ENCODE data around the gene ARL16. TPM values are rescaled to one million over a fixed set of nuclear protein-coding genes. Genes with fewer than 3 reads are reported as not detected.
"Not testable (repeated sequence)": the region's sequence is repeated elsewhere in the genome, so short reads cannot be mapped to it uniquely, and the experiment has no call there.

Gene ARL16
- total RNA-seq, 1 experiment from 2014 or later, result 40.1 TPM

DNA sequence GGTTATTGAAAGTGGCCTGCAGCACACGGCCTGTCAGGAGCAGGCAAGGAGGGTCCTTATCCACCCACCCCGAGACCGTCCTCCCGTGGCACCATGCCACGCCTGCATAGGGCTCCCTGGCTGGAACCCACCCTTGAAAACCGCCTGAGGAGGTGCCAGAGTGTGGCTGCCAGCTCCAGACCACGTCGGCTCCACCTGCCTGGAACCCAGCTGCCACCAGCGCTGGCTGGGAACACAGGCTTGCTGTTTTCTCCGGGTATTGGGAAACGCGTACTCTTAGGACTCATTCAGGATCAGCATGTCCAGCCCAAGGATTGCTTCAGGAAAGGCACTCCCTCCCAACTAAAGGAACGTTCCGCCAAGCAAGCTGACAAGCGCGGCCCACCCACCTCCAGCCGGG is 6.7 kb downstream of the ARL16 start:
- Mint-ChIP-seq H3K4me1 (ENCODE audit: low read depth, unreplicated experiment) (peaks cover 12% of the 10 kb centered on the region), H3K4me3 (ENCODE audit: low read depth, unreplicated experiment) (no peak overlapping the region), H3K9me3 (ENCODE audit: low read depth, unreplicated experiment) (no peaks in the 10 kb centered on the region), H3K36me3 (ENCODE audit: insufficient read depth, unreplicated experiment) (peaks cover 61% of the 10 kb centered on the region), H3K27me3 (ENCODE audit: unreplicated experiment) (no peaks in the 10 kb centered on the region), H3K27ac (ENCODE audit: unreplicated experiment) (no peak overlapping the region)
- BruUV-seq (replicated peaks), result no TSS peak
- TF ChIP-seq, protein P1, sequence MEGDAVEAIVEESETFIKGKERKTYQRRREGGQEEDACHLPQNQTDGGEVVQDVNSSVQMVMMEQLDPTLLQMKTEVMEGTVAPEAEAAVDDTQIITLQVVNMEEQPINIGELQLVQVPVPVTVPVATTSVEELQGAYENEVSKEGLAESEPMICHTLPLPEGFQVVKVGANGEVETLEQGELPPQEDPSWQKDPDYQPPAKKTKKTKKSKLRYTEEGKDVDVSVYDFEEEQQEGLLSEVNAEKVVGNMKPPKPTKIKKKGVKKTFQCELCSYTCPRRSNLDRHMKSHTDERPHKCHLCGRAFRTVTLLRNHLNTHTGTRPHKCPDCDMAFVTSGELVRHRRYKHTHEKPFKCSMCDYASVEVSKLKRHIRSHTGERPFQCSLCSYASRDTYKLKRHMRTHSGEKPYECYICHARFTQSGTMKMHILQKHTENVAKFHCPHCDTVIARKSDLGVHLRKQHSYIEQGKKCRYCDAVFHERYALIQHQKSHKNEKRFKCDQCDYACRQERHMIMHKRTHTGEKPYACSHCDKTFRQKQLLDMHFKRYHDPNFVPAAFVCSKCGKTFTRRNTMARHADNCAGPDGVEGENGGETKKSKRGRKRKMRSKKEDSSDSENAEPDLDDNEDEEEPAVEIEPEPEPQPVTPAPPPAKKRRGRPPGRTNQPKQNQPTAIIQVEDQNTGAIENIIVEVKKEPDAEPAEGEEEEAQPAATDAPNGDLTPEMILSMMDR (IDR thresholded peaks at IDR 0.05; ENCODE audit: unreplicated experiment), result no peak
- DNase-seq, result no peak
- intact Hi-C loops (cut with micrococcal nuclease; ENCODE audit: unreplicated experiment), result no loop called here
- CTCF ChIA-PET, result no interaction called here

DNA sequence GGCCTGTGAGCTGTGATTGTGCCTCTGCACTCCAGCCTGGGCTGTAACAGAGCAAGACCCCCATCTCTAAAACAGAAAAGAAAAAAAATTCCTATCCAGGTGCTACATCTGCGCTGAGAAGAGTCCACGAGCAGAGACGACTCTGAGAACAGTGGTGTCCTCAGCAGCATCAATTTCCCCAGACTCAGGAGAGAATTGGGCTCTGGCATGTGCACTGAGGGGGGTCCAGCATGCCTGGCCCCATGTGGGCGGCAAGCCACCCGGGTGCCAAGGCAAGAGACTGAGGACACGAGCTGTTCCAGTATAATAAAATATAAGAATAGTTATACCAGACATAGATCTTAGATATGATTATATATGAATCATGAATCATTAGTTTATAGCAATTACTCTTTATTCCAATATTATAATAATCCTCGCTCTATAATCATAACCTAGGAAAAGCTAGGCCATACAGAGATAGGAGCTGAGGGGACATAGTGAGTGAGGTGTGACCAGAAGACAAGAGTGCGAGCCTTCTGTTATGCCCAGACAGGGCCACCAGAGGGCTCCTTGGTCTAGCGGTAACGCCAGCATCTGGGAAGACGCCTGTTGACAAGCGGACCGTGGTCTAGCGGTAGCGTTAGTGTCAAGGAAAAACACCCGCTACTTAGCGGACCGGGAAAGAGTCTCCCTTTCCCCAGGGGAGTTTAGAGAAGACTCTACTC is 7.9 kb downstream of the ARL16 start:
- H3K27ac Mint-ChIP-seq (ENCODE audit: unreplicated experiment); H3K27me3 Mint-ChIP-seq (ENCODE audit: unreplicated experiment); H3K4me1 Mint-ChIP-seq (ENCODE audit: low read depth, unreplicated experiment); intact Hi-C loops (cut with micrococcal nuclease; ENCODE audit: unreplicated experiment); H3K9me3 Mint-ChIP-seq (ENCODE audit: low read depth, unreplicated experiment); BruUV-seq (replicated peaks); CTCF ChIA-PET; H3K4me3 Mint-ChIP-seq (ENCODE audit: low read depth, unreplicated experiment): not testable (repeated sequence)
- peaks cover 63% of the 10 kb centered on the region for H3K36me3 Mint-ChIP-seq (ENCODE audit: insufficient read depth, unreplicated experiment)
- TF ChIP-seq, protein P1 (IDR thresholded peaks at IDR 0.05; ENCODE audit: unreplicated experiment), result peak; percentile 55
- DNase-seq, result peak; percentile 32

DNA sequence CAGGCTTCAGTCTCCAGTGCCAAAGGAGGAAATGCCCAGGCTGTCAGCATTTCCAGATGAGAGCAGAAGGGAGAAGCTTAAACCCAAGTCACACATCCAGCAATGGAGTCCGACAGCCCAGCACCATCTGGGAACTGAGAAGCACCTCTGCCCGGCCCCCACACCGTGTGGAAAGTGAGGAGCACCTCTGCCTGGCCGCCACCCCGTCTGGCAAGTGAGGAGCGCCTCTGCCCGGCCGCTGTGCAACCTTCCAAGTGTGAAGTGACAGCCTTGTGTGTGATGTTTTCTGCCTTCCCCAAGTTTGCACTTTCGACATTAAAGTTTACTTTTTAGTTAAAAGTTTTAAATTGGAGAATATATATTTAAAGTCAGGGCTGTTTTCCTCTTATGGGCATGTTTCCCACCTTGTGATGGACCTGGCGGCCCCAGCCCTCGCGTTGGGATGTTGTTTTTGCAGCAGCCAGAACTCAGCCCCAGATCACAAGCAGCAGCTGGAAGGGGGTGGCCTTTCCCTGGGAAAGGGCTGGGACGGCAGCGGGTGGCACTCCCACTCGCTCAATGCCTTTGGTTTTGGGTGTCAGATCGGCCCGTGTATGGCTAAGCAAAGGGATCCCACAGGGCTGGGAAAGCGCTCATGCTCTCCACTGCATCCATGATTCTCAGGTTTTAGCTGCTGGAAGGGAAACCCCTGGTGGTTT is 9.9 kb downstream of the ARL16 start:
- TF ChIP-seq, protein P1 (IDR thresholded peaks at IDR 0.05; ENCODE audit: unreplicated experiment), result no peak
- Mint-ChIP-seq H3K9me3 (ENCODE audit: low read depth, unreplicated experiment) (no peaks in the 10 kb centered on the region), H3K36me3 (ENCODE audit: insufficient read depth, unreplicated experiment) (peaks cover 65% of the 10 kb centered on the region), H3K4me3 (ENCODE audit: low read depth, unreplicated experiment) (no peak overlapping the region), H3K27ac (ENCODE audit: unreplicated experiment) (no peak overlapping the region), H3K27me3 (ENCODE audit: unreplicated experiment) (no peaks in the 10 kb centered on the region), H3K4me1 (ENCODE audit: low read depth, unreplicated experiment) (peaks cover 7% of the 10 kb centered on the region)
- BruUV-seq (replicated peaks), result no TSS peak
- CTCF ChIA-PET, result no interaction called here
- DNase-seq, result no peak
- intact Hi-C loops (cut with micrococcal nuclease; ENCODE audit: unreplicated experiment), result no loop called here

DNA sequence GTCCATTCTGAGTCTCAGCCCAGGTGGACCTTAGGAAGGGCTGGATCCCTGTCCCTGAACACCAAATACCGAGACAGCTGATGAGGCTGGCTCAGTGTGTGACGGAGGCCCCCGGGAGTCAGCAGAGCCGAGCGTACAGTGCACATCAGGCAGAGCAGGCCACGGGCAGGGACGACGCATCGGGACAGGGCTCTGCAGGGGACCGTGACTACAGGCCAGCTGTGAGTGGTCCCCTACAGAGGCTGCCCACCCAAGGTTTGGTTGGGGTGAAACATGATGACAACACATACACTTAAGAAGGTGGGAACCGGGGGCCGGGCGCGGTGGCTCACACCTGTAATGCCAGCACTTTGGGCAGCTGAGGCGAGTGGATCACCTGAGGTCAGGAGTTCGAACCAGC is 10.6 kb downstream of the ARL16 start:
- Mint-ChIP-seq H3K36me3 (ENCODE audit: insufficient read depth, unreplicated experiment) (peaks cover 72% of the 10 kb centered on the region), H3K27ac (ENCODE audit: unreplicated experiment) (no peak overlapping the region), H3K4me1 (ENCODE audit: low read depth, unreplicated experiment) (peaks cover 12% of the 10 kb centered on the region), H3K9me3 (ENCODE audit: low read depth, unreplicated experiment) (no peaks in the 10 kb centered on the region), H3K27me3 (ENCODE audit: unreplicated experiment) (no peaks in the 10 kb centered on the region), H3K4me3 (ENCODE audit: low read depth, unreplicated experiment) (no peak overlapping the region)
- no peak for DNase-seq
- CTCF ChIA-PET, result no interaction called here
- BruUV-seq (replicated peaks), result no TSS peak
- intact Hi-C loops (cut with micrococcal nuclease; ENCODE audit: unreplicated experiment), result no loop called here
- TF ChIP-seq, protein P1 (IDR thresholded peaks at IDR 0.05; ENCODE audit: unreplicated experiment), result no peak
